Measurements from ENCODE around the gene ZC3H4. TPM values are rescaled to one million over a fixed set of nuclear protein-coding genes. Genes with fewer than 3 reads are reported as not detected.

Gene ZC3H4
- total RNA-seq, 1 experiment from 2014 or later, result 105 TPM

DNA sequence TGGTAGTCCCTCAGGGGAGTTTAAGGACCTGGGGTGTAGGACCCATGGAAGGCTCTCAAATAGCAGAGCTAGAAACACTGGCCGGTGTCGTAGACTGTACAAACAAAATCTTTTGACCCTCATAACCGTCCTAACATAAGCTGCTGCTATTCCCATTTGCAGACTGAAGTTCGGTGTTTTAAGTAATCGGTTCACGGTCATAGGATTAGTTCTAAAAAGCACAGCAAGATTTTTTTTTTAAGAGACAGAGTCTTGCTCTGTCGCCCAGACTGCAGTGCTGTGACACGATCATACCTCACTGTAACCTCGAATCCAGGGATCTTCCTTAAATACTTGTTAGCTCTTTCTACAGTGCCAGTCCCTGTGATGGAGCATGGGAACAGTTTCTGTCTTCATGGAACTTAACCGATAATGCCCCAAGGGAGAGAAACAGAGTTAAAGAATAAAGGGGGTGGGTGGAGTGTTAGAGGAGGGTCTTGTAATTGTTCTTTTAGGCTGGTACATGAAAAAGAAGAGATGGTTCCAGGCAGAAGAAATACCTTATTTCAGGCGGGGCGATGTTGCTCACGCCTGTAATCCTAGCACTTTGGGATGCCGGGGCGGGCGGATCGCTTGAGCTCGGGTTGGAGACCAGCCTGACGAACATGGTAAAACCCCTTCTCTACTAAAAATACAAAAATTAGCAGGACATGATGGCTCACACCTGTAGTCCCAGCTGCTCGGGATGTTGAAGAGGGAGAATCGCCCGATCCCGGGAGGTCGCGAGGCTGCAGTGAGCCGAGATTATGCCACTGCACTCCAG lies 475 bp upstream of the ZC3H4 start:
- no peaks in the 10 kb centered on the region for H4K20me1 ChIP-seq (ENCODE audit: control insufficient read depth, insufficient read depth, insufficient read length)
- no peak overlapping the region for H3K23ac ChIP-seq (ENCODE audit: insufficient read length, low read depth, low read length)
- Mint-ChIP-seq H3K9me3 (no peaks in the 10 kb centered on the region; a peak in 1 of 5 replicates), H3K4me3 (peak overlapping the region; percentile 91 to 98), H3K27ac (peak overlapping the region; percentile 99 to 100 (median 100)), H3K36me3 (ENCODE audit: insufficient read depth in 1 of 3, low read depth in 3 of 3) (peaks cover 14 to 26% (median 20%) of the 10 kb centered on the region in 3 experiments), H3K27me3 (ENCODE audit: low read depth) (peaks cover 7% of the 10 kb centered on the region; the same call in 1 of the 2 replicates), H3K4me1 (peaks cover 20 to 26% of the 10 kb centered on the region in 2 experiments)
- H3K27me3 ChIP-seq (ENCODE audit: insufficient read depth, low read length), result no peaks in the 10 kb centered on the region
- no peak overlapping the region for H2BK12ac ChIP-seq (ENCODE audit: insufficient read length, low read depth, low read length)
- H4K8ac ChIP-seq (replicated peaks; ENCODE audit: insufficient read length, low read depth, low read length), result no peak overlapping the region
- no peak overlapping the region for H4K5ac ChIP-seq (ENCODE audit: insufficient read length, low read depth, low read length)
- H2BK120ac ChIP-seq (ENCODE audit: low read depth, low read length, poor library complexity, severe bottlenecking), result no peak overlapping the region
- H2BK5ac ChIP-seq (ENCODE audit: insufficient read length, low read length), result no peak overlapping the region
- no CpG with 5 or more reads among the region's 26 CpGs for WGBS (ENCODE audit: extremely low coverage, insufficient read length, low lambda C conversion rate)
- H3K9me3 ChIP-seq (ENCODE audit: control insufficient read depth, low read depth, low read length), result no peaks in the 10 kb centered on the region
- no peak overlapping the region for H3K14ac ChIP-seq (ENCODE audit: insufficient read depth, low read length)
- no peaks in the 10 kb centered on the region for H3K4me1 ChIP-seq (ENCODE audit: insufficient read depth, low read length)
- H3K79me2 ChIP-seq (ENCODE audit: insufficient read depth, low read length), result peaks cover 2% of the 10 kb centered on the region; the same call in 1 of the 2 replicates
- no peaks in the 10 kb centered on the region for H3K79me1 ChIP-seq (ENCODE audit: insufficient read depth, low read depth, low read length, poor library complexity, severe bottlenecking)
- H3K4ac ChIP-seq (ENCODE audit: low read depth, low read length), result no peak overlapping the region
- H2BK20ac ChIP-seq (ENCODE audit: low read depth, low read length, poor library complexity, severe bottlenecking), result no peak overlapping the region
- no peak overlapping the region for H3K18ac ChIP-seq (ENCODE audit: insufficient read length, low read depth, low read length)
- H3K23me2 ChIP-seq (ENCODE audit: insufficient read length, low read depth, low read length, poor library complexity, severe bottlenecking), result peaks cover 25% of the 10 kb centered on the region
- no peak overlapping the region for H2AK5ac ChIP-seq (ENCODE audit: insufficient read length, low read length)
- H3K56ac ChIP-seq (ENCODE audit: insufficient read length, low read depth, low read length), result no peak overlapping the region
- H2AFZ ChIP-seq (ENCODE audit: low read length), result no peak overlapping the region
- H3K4me2 ChIP-seq (ENCODE audit: insufficient read depth, insufficient read length, low read length), result peak overlapping the region; percentile 61
- H3K27ac ChIP-seq (ENCODE audit: insufficient read length, low read depth, low read length), result no peak overlapping the region
- no peak overlapping the region for H4K91ac ChIP-seq (ENCODE audit: insufficient read length, low read depth, low read length)
- no peak overlapping the region for H3T11ph ChIP-seq (ENCODE audit: low read length)
- H2BK15ac ChIP-seq (ENCODE audit: low read depth, low read length), result no peak overlapping the region
- no peak for DNase-seq
- peak overlapping the region; percentile 13 for H3K9ac ChIP-seq (ENCODE audit: extremely low read depth, insufficient read length, low read length)
- TF ChIP-seq, protein P1, sequence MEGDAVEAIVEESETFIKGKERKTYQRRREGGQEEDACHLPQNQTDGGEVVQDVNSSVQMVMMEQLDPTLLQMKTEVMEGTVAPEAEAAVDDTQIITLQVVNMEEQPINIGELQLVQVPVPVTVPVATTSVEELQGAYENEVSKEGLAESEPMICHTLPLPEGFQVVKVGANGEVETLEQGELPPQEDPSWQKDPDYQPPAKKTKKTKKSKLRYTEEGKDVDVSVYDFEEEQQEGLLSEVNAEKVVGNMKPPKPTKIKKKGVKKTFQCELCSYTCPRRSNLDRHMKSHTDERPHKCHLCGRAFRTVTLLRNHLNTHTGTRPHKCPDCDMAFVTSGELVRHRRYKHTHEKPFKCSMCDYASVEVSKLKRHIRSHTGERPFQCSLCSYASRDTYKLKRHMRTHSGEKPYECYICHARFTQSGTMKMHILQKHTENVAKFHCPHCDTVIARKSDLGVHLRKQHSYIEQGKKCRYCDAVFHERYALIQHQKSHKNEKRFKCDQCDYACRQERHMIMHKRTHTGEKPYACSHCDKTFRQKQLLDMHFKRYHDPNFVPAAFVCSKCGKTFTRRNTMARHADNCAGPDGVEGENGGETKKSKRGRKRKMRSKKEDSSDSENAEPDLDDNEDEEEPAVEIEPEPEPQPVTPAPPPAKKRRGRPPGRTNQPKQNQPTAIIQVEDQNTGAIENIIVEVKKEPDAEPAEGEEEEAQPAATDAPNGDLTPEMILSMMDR (conservative IDR thresholded peaks at IDR 0.05), result no peak

Data from H9 (cell line).